Skin of body (tissue), 2 donors: ENCODE measurements around the gene EIPR1. TPM values are rescaled to one million over a fixed set of nuclear protein-coding genes. Genes with fewer than 3 reads are reported as not detected.
"Not testable (repeated sequence)": the region's sequence is repeated elsewhere in the genome, so short reads cannot be mapped to it uniquely, and the experiment has no call there.

Source experiments
- DNase-seq: peaks from one replicate; lab custom pipeline; 2025; lab: John Stamatoyannopoulos, UW
- total RNA-seq: library from RNA; depleted of rRNA; stranded (reverse); fragments of >200 nt; gene quantifications from one replicate; pipeline ENCODE4 v1.2.3, GENCODE V29; 2014

The EIPR1 gene
- total RNA-seq, 1 donor from 2014 or later: 14.2 TPM

DNA sequence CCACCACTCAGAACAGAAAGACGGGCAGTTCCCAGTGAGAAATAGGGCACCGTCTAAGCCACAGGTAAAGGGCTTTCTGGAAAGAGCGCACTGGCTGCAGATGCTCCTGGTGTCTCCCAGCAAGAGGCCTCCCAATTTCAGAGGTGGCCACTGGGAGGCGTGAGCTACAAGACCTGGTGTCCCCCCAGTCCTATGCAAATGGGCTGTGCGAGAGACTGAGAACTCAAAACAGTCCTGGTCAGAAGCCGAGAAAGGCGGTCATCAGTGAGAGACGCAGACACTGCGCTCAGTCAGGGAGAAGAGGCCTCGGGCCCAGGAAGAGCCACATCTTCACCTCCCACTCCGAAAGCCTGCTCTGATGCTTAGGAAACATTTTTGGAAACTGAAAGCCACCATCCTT lies 179.5 kb downstream of the EIPR1 start:
- no peak for DNase-seq

DNA sequence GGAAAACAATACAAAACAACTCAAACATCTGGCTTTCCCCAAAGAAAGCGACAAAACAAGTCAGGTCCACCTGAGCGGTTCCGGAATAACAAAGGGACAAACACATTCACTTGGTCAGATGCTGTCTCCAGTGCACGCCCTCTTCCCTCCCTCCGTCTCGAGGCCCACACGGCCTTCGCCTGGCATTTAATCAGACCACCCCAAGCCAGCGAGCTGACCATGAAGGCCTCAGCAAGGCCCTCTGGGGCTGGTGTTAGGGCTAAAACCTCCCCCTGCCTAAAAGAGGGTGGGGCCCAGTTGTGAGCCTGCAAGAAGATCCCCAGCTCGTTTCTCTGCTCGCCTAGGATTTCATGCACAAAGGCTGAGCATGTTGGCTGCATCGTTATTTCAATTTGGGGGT lies 180.3 kb downstream of the EIPR1 start:
- no peak for DNase-seq

DNA sequence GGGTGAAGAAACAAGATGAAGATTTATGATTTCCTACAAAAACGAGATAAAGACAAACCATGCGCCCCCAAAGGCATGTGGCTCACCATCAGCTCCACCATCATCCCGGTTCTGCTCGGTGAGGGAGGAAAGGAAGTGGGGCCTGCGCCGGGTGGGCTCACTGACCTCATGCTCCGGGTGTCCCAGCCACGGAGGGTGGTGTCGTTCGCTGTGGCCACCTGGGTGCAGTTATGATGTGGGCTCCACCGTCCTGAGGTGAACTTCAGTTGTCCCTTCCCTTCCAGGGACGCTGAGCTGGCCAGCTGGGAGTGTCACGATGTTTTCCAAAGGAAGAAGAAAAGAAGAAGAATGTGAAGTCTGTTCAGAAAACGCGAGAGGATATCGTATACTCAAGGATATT lies 180.9 kb downstream of the EIPR1 start:
- no peak for DNase-seq

DNA sequence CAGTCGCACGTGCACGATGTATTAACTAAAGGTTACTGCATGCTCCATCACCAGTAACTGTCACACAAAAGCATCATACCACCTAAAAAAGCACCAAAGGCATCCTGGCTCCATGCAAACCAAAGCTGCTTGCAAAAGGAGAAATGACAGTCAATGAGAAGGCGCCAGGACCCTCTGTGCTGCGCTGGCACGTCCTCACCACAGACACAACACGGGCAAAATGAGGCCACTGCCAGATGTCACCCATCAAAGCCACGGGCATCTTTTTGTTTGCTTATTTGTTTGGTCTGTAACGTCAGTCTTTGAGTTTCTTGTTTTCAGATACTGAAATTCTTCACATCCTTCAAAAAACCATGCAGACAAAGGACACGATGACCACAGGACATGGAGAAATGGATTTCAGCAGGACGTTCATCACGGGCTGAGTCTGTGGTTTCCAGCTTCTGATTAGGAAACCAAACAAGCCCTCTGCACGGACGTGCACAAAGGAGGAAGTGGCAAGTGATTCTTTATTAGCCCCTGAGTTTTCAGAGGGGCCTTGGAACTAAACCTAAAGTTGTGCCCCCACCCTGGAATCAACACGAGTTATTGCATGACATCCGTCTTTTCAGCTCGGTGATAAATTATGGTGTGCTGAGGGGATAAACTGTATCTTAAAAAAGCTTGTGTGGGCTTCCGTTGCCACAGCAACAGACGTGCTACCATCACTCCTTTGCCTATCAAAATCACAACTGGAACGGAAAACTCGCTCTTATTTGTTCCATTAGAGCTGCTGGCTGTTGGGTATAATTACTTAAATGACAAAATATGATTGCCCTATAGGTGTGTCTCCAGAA lies 181.8 kb downstream of the EIPR1 start:
- no peak for DNase-seq

DNA sequence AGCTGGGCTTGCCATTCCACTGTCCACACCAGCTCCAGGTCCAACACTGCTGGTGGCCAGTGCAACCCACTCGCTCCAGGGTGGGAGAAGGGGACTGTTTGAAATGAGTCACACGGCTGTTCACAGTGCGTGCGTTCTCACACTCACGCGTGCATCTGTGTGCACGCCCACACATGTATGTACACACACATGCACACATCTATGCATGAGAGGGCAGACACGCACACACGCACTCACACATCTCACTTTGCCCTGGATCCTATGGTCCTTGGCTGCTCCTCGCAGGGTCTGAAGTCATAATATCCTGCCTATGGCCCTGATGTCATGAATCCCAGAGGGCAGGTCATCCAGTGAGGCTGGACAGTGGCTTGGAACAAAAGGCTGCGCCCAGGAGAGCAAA lies 182.8 kb downstream of the EIPR1 start:
- no peak for DNase-seq

DNA sequence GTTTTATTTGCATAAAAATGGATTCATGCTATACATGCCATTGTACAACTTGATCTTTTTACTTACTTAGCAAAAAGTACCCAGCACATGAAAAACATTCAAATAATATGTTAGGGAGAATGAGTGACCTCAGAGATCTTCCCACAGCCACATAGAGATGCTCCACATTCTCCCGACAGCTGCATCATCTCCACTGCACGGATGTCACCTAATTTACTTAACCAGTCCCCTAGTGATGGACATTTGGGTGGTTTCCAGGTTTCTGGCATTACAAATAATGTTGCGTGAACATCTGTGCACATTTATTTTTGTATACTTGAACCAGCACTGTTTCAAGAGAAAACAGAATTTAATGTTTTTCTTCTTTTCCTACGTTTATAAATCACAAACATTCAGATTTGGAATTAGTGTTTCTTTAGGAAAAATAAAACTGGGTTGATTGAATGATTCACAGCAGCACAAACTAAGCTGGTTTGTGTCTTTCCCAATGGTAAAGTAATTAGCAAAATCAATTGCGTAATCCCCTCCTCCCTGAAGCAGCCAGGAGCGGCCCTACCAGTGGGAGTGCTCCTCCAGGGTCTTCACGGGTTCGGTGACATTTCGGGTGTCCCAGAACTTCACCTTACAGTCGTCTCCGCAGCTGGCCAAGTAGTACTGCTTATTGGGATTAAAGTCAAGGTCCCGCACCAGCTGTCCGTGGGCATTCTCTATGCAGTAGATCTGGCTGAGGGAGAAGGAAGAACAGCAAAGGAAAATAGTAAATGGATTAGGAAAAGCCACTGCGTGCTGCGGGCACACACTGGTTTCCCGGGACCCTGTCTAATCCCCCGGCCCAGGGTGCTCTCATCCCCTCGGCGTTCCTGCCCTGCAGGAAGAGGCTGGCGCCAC lies 183.9 kb downstream of the EIPR1 start:
- DNase-seq: no peak

DNA sequence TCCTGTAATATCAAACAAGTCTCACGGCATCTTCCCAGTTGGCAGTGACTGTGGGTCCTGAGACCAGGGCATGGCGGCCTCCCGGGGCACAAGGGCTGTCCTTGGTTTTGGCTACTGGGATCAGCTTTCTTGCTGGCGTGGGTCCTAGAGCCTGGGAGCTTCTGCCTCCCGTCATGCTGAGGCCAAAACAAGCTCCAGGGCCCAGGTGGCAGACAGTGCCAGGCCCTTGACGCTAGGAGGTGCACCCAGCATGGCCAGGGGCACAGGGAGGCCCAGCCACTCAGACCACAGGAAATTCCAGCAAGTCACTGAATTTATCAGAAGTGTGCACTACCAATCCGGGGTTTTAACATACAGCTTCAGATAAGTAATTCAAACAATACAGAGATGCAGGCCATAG lies 184.7 kb downstream of the EIPR1 start:
- DNase-seq: no peak

DNA sequence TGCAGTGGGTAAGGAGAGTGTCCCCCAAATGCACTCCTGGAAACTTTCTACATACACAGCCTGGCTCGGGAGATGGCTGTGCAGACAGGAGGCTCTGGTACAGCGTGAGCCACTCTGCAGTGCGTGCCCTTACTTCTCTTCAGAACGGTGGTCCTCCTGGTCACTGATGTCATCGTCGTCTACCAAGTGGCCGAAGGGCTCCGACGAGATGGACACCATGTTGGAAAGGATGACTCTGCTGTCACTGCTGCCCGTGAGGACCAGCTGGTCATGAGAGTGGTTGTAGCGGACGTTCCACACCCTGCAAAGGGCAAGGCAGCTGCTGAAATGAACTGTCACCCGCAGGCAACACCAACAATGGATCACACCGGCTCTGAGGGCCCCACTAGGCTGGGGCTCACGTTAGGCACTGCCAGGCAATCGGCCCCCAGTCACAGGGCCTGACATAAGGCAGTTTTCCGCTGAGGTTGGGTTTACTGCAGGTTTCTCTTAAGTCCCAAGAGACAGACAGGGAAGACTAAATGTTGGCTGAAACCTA lies 185.3 kb downstream of the EIPR1 start:
- DNase-seq: no peak

DNA sequence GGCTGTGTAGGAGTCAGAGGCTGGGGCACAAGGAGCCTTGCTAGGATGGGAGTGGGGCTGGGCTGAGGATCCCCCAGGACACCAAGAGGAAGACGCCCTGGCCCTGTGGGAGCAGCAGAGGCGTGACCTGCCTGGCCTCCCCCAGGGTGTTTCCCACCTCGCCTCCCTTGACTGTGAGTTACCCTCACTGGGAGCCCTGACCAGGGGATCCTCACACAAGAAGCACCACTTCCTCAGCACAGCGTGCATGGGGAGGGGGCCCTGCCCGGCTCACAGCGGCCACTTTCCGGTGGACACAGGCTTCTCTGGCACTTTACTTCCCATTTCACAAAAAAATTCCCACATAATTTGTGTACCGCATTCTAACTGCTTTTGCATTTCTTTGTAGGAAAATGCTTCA lies 187.7 kb downstream of the EIPR1 start:
- no peak for DNase-seq

DNA sequence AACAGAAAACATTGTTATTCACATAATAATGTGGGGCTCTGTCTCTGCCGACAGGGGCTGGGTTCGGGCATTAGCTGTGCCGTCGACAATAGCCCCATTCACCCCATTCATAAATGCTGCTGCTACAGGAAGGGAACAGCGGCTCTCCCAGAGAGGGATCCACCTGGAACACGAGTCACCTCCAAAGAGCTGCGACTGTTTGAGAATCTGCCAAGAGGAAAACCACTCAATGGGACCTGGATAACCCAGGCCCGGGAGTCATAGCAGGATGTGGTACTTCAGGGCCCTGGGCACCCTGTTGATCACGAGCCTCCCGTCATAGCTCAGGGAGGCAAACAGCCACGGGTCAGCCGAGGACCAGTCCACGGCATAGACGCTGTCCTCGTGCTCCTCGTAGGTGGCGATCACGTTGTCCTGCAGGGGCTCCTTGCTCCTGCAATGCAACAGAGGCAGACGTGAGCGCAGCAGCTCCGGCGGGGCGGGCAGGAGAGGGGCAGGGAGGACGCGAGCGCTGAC lies 188.5 kb downstream of the EIPR1 start:
- no peak for DNase-seq

DNA sequence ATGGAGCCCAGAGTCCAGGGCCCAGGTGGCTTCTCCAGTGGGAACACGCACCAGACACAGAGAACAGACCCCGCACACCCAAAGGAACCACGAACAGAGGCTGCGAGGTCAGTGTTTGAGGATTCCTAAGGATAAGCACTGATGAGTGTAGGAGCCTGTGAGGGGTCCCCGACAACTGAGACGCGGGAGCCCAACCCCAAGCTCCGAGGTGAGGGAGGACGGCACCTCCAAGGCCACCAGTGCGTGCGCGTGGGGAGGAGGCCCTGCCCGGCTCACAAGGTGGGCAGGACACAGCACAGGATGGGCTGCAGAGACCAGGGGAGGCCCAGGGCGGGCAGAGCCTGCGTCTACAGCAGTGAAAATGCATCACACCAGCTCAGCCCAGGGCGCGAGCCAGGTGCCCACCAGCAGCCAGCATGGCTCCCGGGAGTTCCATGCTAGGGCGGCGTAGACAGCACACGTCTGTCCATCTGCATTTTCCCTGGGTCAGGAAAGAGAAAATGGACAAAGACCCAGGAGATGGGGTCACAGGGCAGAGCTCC lies 189.1 kb downstream of the EIPR1 start:
- no peak for DNase-seq

DNA sequence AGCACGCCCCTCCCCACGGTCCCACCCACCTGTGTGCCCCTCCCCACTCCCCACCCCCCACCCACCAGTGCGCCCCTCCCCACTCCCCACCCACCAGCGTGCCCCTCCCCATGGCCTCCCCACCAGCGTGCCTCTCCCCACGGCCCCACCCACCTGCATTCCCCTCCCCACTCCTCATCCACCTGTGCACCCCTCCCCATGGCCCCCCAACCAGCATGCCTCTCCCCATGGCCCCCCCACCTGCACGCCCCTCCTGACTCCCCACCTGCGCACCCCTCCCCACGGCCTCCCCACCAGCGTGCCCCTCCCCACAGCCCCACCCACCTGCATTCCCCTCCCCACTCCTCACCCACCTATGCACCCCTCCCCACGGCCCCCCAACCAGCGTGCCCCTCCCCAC lies 190.2 kb downstream of the EIPR1 start:
- no peak for DNase-seq

DNA sequence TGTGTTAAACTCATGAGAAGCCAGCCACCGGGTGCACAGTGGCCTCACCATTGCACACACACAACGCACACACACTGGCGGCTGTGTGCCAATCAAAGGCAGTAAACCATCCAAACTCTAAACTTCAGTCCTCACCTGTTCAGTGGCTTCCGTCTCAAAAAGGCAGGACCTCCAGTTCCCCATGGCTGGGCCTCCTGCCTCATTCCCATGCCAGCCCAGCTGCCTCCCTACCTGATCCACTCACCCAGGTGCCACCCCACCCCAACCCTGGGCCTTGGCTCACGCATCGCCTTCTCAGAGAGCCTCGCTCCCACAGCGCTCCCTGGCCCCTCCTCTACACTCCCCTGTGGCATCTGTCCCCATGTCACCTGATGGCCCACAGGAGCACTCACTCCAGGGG lies 190.9 kb downstream of the EIPR1 start:
- no peak for DNase-seq

DNA sequence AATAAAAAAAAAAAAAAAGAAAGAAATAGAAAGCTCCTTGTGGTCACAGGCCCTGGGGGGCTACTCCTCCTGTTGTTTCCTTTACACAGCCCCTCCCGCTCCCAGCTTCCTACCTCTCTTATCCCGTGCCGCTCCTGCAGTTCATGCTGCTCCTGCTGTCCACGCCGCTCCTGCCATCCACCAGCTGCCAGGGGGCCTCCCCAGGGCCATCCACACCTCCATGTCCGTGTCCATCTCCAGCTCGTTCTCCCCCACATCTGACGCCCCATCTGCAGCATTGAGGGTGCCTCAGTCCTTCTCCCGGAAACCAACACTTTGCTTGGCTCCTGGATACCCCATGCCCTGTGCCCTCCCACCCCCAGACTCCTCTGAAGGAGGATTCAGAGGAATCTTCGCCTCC lies 191.7 kb downstream of the EIPR1 start:
- no peak for DNase-seq

DNA sequence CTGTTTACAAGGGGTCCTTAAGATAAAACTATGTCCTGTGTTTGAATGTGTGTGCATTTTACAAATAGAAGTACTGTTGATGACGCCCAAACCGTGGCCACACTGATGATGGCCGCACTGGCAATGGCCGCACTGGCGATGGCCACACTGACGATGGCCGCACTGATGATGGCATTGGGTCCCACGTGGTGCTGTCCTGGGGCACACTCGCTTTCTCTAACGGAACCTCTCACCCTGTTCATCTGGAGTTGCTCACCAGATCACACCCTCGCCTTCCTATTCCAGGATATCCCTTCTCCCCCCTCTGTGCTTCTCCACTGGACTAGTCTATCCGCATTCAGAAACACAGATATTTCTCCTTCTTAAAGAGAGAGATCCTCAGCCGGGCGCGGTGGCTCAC lies 192.4 kb downstream of the EIPR1 start:
- no peak for DNase-seq

DNA sequence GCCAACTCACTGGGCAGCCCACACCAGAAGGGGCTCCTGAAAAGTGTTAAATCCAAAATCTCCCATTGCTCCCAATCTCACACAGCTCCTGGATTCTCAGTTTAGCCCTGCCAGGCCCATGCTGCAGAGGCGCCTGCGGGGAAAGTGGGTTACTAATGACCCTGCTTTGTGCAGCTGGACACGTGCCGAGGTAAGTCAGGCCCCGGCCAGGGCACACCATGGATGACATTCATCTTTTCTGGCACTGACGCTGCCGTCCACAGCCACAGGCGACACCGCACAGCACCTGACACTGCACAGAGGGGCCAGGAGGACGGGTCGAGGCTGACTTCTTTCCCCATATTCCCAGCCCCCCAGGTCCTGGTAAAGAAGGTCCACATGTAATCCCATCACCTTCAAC lies 193.5 kb downstream of the EIPR1 start:
- no peak for DNase-seq

DNA sequence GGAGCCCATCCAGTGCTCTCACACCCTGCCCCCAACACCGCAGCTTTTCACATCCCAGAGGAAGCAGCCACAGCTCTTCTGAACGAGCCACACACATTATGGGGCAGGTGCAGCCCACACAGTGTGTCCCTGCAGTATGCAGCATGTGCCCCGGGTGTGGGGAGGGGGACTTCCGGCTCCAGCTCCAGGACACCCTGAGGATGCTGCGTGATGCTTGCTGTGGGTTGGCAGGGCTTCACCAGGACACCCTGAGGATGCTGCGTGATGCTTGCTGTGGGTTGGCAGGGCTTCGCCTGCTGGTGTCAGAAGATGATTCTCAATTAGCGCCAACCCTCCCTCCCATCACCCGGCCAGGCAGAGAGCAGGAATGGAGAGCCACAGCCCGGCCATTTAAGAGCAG lies 193.9 kb downstream of the EIPR1 start:
- DNase-seq: no peak

DNA sequence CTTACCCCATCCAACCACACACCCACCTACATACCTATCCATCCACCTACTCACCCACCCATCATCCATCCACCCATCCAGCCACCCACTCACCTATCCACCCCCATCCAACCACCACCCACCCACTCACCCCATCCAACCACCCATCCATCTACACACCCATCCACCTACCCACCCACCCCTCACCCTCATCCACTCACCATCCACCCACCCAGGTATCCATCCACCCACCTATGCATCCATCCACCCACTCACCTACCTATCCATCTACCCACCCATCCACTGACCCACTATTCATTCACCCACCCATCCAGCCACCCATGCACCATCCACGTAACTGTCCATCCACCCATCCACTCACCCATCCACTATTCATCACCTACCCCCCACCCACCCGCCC lies 194.8 kb downstream of the EIPR1 start:
- no peak for DNase-seq

DNA sequence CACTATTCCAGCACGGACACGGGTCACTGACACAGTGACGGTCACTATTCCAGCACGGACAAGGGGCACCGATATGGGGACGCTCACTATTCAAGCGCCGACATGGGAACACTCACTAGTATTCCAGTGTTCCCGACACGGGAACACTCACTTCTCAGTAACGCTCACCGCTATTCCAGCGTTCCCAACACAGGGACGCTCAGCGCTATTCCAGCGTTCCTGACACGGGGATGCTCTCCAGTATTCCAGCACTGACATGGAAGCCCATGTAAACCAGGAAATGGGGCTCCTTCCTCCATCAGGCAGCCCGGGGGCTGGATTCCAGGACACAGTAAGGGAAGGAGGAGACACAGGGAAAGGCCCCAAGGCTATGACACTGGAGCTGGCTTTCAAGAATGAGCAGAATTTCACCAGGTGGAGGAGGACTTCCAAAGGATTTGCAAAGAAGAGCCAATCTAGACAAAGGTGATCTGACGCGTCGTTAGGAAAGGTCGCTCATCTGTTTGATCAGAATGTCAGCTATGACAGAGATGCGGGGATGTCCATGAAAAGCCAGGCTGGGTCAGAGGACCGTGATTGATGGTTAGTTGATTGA lies 196.1 kb downstream of the EIPR1 start:
- no peak for DNase-seq

DNA sequence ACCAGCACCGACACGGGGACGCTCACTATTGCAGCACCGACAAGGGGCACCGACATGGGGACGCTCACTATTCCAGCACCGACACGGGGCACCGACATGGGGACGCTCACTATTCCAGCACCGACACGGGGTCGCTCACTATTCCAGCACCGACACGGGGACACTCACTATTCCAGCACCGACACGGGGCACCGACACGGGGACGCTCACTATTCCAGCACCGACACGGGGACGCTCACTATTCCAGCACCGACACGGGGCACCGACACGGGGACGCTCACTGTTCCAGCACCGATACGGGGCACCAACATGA lies 196.8 kb downstream of the EIPR1 start:
- not testable (repeated sequence) for DNase-seq

DNA sequence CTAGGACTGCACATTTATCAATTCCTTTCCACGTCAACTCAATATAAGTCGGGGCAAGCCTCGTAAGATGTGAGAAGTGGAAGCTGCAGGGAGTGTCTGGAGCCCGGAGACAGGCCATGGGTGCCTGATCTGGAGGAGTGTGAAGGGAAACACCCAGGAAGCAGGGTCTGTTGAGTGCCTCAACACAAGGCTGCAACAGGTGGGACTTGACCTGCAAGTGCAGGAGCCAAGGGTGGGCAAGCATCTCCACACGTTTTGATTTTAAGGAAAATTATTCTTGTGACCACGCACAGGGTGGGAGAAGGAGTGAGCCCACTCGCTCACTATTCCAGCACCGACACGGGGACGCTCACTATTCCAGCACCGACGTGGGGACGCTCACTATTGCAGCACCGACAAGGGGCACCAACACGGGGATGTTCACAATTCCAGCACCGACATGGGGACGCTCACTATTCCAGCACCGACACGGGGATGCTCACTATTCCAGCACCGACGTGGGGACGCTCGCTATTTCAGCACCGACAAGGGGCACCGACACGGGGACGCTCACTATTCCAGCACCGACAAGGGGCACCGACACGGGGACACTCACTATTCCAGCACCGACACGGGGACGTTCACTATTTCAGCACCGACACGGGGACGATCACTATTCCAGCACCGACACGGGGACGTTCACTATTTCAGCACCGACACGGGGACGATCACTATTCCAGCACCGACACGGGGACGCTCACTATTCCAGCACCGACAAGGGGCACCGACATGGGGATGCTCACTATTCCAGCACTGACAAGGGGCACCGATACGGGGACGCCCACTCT lies 197.3 kb downstream of the EIPR1 start:
- DNase-seq: no peak
